GM21360 (cell line): ENCODE measurements around the gene STXBP5L.
"Not testable (repeated sequence)": the region's sequence is repeated elsewhere in the genome, so short reads cannot be mapped to it uniquely, and the experiment has no call there.

Experiments
- ATAC-seq: cut with Tn5 transposase; IDR thresholded peaks from one replicate; pipeline ENCODE4 v1.9.1; 2021; ENCODE audit warnings: mild to moderate bottlenecking, moderate library complexity; ENCODE audit not compliant: unreplicated experiment

STXBP5L gene

DNA sequence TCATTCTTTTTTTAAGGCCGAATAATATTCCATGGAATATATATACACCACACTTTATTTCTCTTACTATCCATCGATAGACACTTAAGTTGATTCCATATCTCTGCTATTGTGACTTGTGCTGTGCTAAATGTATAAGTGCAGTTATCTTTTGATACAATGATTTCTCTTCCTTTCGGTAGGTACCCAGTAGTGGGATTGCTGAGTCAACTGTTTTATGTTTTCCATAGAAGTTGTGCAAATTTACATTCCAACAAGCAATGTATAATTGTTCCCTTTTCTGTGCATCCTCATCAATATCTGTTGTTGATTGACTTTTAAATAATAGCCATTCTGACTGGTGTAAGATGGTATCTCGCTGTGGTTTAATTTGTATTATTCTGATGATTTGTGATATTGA, 81.0 kb downstream of the STXBP5L start:
- ATAC-seq = no peak

GRCh38 chr3:121018917-121019321, 110.9 kb downstream of the STXBP5L start:
- no peak for ATAC-seq

DNA sequence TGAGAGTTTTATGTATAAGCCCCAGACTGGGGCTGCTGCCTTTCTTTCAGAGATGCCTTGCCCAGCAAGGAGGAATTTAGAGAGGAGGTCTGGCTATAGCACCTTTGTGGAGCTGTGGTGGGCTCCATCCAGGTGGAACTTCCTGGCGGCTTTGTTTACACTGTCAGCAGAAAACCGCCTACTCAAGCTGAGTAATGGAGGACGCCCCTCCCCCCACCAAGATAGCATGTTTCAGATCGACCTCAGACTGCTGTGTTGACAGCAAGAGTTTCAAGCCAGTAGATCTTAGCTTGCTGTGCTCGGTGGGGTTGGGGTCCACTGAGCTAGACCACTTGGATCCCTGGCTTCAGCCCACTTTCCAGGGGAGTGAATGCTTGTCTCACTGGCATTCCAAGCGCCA, 155.6 kb downstream of the STXBP5L start:
- ATAC-seq = no peak

- ATAC-seq = no peak
These were observed 156.1 kb downstream of the STXBP5L start for GRCh38 chr3:121064121-121064520.

GRCh38 chr3:121072133-121072532, 164.1 kb downstream of the STXBP5L start:
- no peak for ATAC-seq

DNA sequence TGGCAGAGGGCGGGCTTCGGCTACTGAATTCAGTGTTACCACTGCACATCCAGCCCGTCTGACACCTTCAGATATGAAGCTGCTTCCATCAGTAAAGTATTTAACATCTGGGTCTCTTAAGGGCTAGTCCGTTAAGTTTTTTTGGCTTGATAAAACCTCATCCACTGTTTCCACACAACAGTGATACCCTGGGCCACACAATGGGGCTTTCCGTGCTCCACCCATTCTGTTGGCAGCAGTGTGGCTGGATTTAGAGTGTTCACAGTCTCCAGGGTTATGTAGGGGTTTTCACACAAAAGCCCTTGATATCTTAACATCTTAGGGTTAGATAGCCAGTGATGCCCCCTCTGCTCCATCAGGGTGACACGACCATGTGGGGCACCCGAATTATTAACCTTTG, 165.0 kb downstream of the STXBP5L start:
- ATAC-seq = no peak

- ATAC-seq = no peak
These were observed 167.2 kb downstream of the STXBP5L start for GRCh38 chr3:121075191-121075590.

DNA sequence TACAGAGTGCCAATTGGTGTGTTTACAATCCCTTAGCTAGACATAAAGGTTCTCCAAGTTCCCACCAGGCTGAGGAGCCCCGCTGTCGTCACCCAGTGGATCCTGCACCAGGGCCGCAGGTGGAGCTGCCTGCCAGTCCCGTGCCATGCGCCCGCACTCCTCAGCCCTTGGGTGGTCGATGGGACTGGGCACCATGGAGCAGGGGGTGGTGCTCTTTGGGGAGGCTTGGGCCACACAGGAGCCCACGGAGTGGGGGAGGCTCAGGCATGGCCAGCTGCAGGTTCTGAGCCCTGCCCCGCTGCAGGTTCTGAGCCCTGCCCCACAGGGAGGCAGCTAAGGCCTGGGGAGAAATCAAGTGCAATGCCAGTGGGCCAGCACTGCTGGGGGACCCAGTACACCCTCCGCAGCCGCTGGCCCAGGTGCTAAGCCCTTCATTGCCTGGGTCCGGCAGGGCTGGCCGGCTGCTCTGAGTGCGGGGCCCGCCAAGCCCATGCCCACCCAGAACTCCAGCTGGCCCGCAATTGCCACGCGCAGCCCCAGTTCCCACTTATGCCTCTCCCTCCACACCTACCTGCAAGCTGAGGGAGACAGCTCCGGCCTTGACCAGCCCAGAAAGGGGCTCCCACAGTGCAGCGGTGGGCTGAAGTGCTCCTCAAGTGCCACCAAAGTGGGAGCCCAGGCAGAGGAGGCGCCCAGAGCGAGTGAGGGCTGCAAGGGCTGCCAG, 170.5 kb downstream of the STXBP5L start:
- ATAC-seq = not testable (repeated sequence)

DNA sequence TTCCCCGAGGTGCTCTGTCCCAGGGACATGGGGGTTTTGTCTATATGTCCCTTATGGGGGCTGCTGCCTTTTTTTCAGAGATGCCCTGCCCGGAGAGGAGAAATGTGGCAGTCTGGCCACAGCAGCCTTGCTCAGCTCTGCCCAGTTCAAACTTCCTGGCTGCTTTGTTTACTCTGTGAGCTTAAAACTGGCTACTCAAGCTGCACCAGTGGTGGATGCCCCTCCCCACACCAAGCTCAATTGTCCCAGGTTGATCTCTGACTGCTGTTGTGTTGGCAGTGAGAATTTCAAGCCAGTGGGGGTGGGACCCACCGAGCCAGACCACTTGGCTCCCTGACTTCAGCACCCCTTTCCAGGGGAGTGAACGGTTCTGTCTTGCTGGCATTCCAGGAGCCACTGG, 188.9 kb downstream of the STXBP5L start:
- ATAC-seq = no peak

GRCh38 chr3:121111086-121111485, 203.1 kb downstream of the STXBP5L start:
- not testable (repeated sequence) for ATAC-seq

- ATAC-seq = no peak
These were observed 204.1 kb downstream of the STXBP5L start for GRCh38 chr3:121111914-121112612.

DNA sequence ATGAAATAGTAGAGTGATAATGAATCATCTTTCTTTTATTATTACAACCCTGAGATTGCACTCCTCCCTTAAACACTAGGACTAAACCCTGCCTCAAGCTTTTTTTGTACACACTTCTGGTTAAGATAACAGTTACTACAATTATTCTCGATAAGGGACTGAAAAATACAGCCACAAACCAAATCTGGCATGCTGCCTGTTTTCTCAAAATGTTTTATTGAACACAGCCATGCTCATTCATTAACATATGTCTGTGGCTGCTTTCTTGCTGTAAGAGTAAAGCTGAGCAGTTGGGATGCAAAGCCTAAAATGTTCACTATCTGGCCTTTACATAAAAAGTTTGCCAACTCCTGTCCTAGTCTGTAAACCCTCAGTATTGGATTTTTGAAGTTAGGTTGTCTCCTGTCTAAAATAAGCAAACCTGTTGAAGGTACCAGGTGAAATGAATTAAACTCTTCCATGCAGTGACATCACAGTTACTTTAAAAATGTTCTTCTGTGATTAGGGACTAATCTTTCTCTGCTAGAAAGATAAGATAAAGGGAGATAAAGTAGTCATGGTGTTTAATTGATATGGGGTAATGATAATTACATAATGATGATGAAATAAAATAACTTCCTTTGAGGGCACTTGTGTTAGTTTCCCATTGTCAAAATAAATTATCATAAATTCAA, 218.2 kb downstream of the STXBP5L start:
- ATAC-seq = no peak

DNA sequence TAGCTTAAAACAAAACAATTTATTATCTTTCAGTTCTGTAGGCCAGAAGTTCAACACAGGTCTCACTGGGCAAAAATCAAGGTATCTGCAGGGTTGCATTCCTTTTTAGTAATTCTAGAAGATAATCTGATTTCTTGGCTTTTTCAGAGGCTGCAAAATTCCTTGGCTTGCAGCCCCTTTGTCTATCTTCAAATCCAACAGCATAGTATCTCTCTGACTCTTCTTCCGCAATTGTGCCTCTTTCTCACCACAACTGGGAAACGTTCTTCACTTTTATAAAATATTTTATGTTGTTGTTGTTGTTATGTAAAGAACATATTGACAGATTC, 218.7 kb downstream of the STXBP5L start:
- ATAC-seq = no peak

DNA sequence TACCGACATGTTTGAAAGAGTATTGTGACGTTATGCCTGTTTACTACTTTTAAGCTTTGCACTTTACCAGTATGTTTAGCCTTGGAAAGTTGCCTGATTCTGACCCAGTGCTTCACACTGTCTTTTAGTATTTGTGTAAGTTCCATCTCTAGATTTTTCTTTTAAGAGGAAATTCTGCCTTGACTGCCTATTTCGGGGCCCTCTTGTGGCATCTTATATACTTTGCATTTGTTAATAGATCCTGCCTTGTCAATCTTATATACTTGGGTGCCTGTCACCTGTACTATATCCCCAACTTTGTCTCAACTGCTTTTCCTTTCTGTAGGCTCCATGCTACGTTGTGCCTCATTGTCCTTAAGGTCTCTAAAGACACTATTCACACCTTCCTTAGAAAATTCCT, 244.6 kb downstream of the STXBP5L start:
- ATAC-seq = no peak

GRCh38 chr3:121153851-121154250, 245.8 kb downstream of the STXBP5L start:
- ATAC-seq = no peak

DNA sequence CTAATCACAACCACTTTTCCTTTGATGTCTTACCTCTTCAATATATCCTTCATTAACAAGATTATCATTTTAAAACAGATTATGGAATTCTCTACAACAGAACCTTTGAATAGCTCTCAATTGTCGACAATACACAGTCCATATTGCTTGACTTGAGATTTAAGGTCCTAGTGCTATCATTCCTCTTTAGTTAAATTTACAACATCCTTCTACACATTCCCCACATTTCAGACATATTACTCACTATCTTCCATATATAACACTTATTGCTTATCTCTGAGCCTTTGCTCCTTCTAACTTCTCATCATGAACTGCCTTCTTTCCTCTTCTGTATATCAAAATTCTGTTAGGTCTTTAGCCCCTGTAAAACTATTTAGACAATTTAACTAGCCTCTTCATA, 247.0 kb downstream of the STXBP5L start:
- ATAC-seq = no peak

DNA sequence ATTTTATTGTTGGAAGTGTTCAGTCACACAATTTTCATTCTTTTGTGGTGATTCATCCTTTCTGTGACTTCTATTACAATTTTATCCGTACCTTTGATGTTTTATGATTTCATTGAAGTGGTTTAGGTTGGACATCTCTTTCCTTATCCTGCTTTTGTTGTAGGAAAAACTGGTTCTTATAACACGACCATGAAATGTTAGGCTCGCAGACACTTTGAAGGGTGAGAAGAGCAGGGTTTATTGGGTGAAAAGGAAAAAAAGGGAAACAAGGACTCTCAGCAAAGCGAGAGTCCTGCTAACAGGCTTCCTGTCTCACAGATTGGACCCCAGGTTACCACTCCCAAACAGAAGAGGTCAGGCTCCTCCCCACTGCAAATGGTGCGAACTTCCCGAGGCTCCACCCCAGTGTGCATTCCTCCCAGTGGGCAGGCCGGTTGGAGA, 257.4 kb downstream of the STXBP5L start:
- ATAC-seq = no peak

DNA sequence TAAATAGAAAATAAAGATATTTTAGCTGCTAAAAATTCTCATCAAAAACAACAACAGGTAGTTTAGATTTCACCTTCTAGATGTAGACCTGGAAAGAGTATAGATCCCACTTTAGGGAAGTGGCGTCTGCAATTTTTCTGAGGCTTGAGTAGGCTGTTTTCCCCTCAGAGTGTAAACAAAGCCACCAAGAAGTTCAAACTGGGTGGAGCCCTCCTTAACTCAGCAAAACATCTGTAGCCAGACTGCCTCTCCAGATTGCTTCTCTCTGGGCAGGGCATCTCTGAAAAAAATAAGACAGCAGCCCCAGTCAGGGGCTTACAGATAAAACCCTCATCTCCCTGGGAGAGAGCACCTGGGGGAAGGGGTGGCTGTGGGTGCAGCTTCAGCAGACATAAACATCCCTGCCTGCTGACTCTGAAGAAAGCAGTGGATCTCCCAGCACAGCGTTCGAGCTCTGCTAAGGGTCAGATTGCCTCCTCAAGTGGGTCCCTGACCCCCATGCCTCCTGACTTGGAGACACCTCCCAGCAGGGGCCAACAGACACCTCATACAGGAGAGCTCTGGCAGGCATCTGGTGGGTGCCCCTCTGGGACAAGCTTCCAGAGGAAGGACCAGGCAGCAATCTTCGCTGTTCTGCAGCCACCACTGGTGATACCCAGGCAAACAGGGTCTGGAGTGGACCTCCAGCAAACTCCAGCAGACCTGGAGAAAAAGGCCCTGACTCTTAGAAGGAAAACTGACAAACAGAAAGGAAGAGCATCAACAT, 259.6 kb downstream of the STXBP5L start:
- ATAC-seq = no peak

- no peak for ATAC-seq
These were observed 267.1 kb downstream of the STXBP5L start for GRCh38 chr3:121175083-121175482.

GRCh38 chr3:121190626-121191025, 282.6 kb downstream of the STXBP5L start:
- not testable (repeated sequence) for ATAC-seq

GRCh38 chr3:121202573-121202972, 294.6 kb downstream of the STXBP5L start:
- ATAC-seq = no peak
